Astrocyte (in vitro differentiated cells and primary cell): ENCODE measurements around the gene FAM53C. TPM values are rescaled to one million over a fixed set of nuclear protein-coding genes. Genes with fewer than 3 reads are reported as not detected.

Experiments used
- DNase-seq: peaks from one replicate; pipeline ENCODE4 v3.0.0-alpha.2; 2010; ENCODE audit warnings: low read depth
- FAIRE-seq: peaks from 2 replicates; lab custom pipeline; 2011; peaks lifted over from hg19 to GRCh38; lab: Jason Lieb, UNC
- H2AFZ ChIP-seq: 2 replicates; pipeline ENCODE4 v1.6.0; 2012; ENCODE audit warnings: low read depth, low read length, inconsistent platforms
- H3K27ac ChIP-seq: 2 replicates; pipeline ENCODE4 v1.5.1; 2011; ENCODE audit warnings: low read depth, low read length, inconsistent platforms
- H3K27me3 ChIP-seq: 2 replicates; pipeline ENCODE4 v1.6.0; 2011; ENCODE audit warnings: low read length, inconsistent platforms; ENCODE audit not compliant: insufficient read depth
- H3K36me3 ChIP-seq: 2 replicates; pipeline ENCODE4 v1.5.1; 2011; ENCODE audit warnings: low read length, inconsistent platforms; ENCODE audit not compliant: insufficient read depth
- H3K4me1 ChIP-seq: 2 replicates; pipeline ENCODE4 v1.5.1; 2011; ENCODE audit warnings: low read length, inconsistent platforms; ENCODE audit not compliant: insufficient read depth
- H3K4me2 ChIP-seq: 2 replicates; pipeline ENCODE4 v1.6.0; 2012; ENCODE audit warnings: low read length, inconsistent platforms
- H3K4me3 ChIP-seq: 2 replicates; pipeline ENCODE4 v1.5.1; 2011; ENCODE audit warnings: low read depth, mild to moderate bottlenecking, low read length, inconsistent platforms; ENCODE audit not compliant: insufficient read depth
- H3K79me2 ChIP-seq: 2 replicates; pipeline ENCODE4 v1.6.0; 2012; ENCODE audit warnings: mild to moderate bottlenecking, low read length, inconsistent platforms; ENCODE audit not compliant: insufficient read depth
- H3K9ac ChIP-seq: 2 replicates; pipeline ENCODE4 v1.6.0; 2012; ENCODE audit warnings: mild to moderate bottlenecking, low read length, inconsistent platforms
- H3K9me3 ChIP-seq: 2 replicates; pipeline ENCODE4 v1.5.1; 2012; ENCODE audit warnings: low read depth, mild to moderate bottlenecking, low read length, inconsistent platforms; ENCODE audit not compliant: insufficient read depth
- H4K20me1 ChIP-seq: 2 replicates; pipeline ENCODE4 v1.6.0; 2012; ENCODE audit warnings: low read length, inconsistent platforms; ENCODE audit not compliant: insufficient read depth
- H3K27ac Mint-ChIP-seq: one replicate; pipeline ENCODE4 v1.8.0; 2021; ENCODE audit warnings: mild to moderate bottlenecking, mixed read lengths; ENCODE audit not compliant: unreplicated experiment
- H3K27me3 Mint-ChIP-seq: one replicate; pipeline ENCODE4 v1.8.0; 2021; ENCODE audit warnings: low read depth, mixed read lengths; ENCODE audit not compliant: unreplicated experiment
- H3K36me3 Mint-ChIP-seq: one replicate; pipeline ENCODE4 v1.8.0; 2021; ENCODE audit warnings: low read depth, mixed read lengths; ENCODE audit not compliant: unreplicated experiment
- H3K4me1 Mint-ChIP-seq: one replicate; pipeline ENCODE4 v1.8.0; 2021; ENCODE audit warnings: low read depth, mixed read lengths; ENCODE audit not compliant: unreplicated experiment
- H3K4me3 Mint-ChIP-seq: one replicate; pipeline ENCODE4 v1.8.0; 2021; ENCODE audit warnings: mild to moderate bottlenecking, moderate library complexity, mixed read lengths; ENCODE audit not compliant: unreplicated experiment
- H3K9me3 Mint-ChIP-seq: one replicate; pipeline ENCODE4 v1.8.0; 2021; ENCODE audit warnings: mild to moderate bottlenecking, mixed read lengths; ENCODE audit not compliant: unreplicated experiment
- CTCF ChIP-seq: IDR thresholded peaks from 2 replicates; pipeline ENCODE4 v1.5.1; 2011; ENCODE audit warnings: low read depth, mild to moderate bottlenecking, inconsistent platforms, low read length, moderate library complexity; ENCODE audit not compliant: insufficient read depth
- EZH2 ChIP-seq: IDR thresholded peaks from 2 replicates; pipeline ENCODE4 v1.6.1; 2012; ENCODE audit warnings: mild to moderate bottlenecking, low read length, inconsistent platforms; ENCODE audit not compliant: insufficient read depth
- total RNA-seq: library from RNA; stranded (reverse); gene quantifications from 2 replicates; pipeline ENCODE4 v1.2.1, GENCODE V29; 2021

The FAM53C gene
- total RNA-seq, 1 donor from 2014 or later: 46.6 TPM

GRCh38 chr5:138371454-138371853 is 33.4 kb downstream of the FAM53C start:
- Histone ChIP-seq H3K9ac (no peak overlapping the region), H3K27ac (no peak overlapping the region), H3K9me3 (no peaks in the 10 kb centered on the region), H2AFZ (no peak overlapping the region), H3K4me3 (no peak overlapping the region), H3K27me3 (no peaks in the 10 kb centered on the region), H3K79me2 (peaks cover 61% of the 10 kb centered on the region), H4K20me1 (peaks cover 46% of the 10 kb centered on the region), H3K36me3 (no peaks in the 10 kb centered on the region), H3K4me1 (no peaks in the 10 kb centered on the region), H3K4me2 (no peak overlapping the region)
- no peak overlapping the region for H3K27ac Mint-ChIP-seq
- no peak for TF ChIP-seq EZH2
- TF ChIP-seq CTCF: no peak
- H3K36me3 Mint-ChIP-seq: peaks cover 2% of the 10 kb centered on the region
- FAIRE-seq: no peak
- DNase-seq: no peak
- H3K9me3 Mint-ChIP-seq: no peaks in the 10 kb centered on the region
- peaks cover 18% of the 10 kb centered on the region for H3K4me1 Mint-ChIP-seq
- no peaks in the 10 kb centered on the region for H3K27me3 Mint-ChIP-seq
- H3K4me3 Mint-ChIP-seq: no peak overlapping the region

DNA sequence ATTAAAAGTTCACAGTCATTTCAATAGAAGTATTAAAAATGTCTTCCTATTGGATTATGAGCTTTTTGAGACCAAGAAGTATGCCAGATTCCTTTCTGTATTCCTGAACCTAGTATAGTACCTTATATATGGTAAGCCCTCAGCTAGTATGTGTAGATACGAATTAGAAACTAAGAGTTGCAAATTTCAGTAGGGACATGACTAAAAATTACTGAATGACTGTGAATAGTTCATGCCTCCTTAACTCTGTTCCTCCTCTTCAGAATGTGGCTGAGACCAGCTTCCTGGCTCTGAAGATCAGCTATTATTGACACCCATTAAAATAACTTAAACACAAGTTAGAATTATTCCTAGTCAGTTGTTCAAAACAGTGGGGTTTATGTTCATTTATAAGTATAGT is 34.2 kb downstream of the FAM53C start:
- Histone ChIP-seq H3K4me2 (no peak overlapping the region), H3K79me2 (peaks cover 54% of the 10 kb centered on the region), H3K27me3 (no peaks in the 10 kb centered on the region), H4K20me1 (peaks cover 39% of the 10 kb centered on the region), H2AFZ (no peak overlapping the region), H3K27ac (no peak overlapping the region), H3K4me1 (no peaks in the 10 kb centered on the region), H3K4me3 (no peak overlapping the region), H3K36me3 (no peaks in the 10 kb centered on the region), H3K9me3 (no peaks in the 10 kb centered on the region), H3K9ac (no peak overlapping the region)
- Mint-ChIP-seq H3K4me3 (no peak overlapping the region), H3K4me1 (peaks cover 18% of the 10 kb centered on the region), H3K27me3 (no peaks in the 10 kb centered on the region), H3K36me3 (peaks cover 2% of the 10 kb centered on the region), H3K9me3 (no peaks in the 10 kb centered on the region), H3K27ac (no peak overlapping the region)
- no peak for DNase-seq
- TF ChIP-seq CTCF (no peak), EZH2 (no peak)
- no peak for FAIRE-seq

- Mint-ChIP-seq H3K27ac (no peak overlapping the region), H3K4me1 (peaks cover 18% of the 10 kb centered on the region), H3K9me3 (no peaks in the 10 kb centered on the region), H3K27me3 (no peaks in the 10 kb centered on the region), H3K4me3 (no peak overlapping the region), H3K36me3 (peaks cover 2% of the 10 kb centered on the region)
- no peak overlapping the region for H2AFZ ChIP-seq
- H3K4me2 ChIP-seq: no peak overlapping the region
- no peak for TF ChIP-seq CTCF
- no peak for TF ChIP-seq EZH2
- H3K4me1 ChIP-seq: no peaks in the 10 kb centered on the region
- no peak overlapping the region for H3K27ac ChIP-seq
- no peaks in the 10 kb centered on the region for H3K27me3 ChIP-seq
- no peaks in the 10 kb centered on the region for H3K9me3 ChIP-seq
- no peak overlapping the region for H3K9ac ChIP-seq
- DNase-seq (no peak), FAIRE-seq (no peak)
- peaks cover 49% of the 10 kb centered on the region for H3K79me2 ChIP-seq
- no peak overlapping the region for H3K4me3 ChIP-seq
- peaks cover 3% of the 10 kb centered on the region for H3K36me3 ChIP-seq
- H4K20me1 ChIP-seq: peaks cover 39% of the 10 kb centered on the region
These were observed 34.6 kb downstream of the FAM53C start for GRCh38 chr5:138372653-138373052.
